ENCODE results near the gene DENND5A. TPM values are rescaled to one million over a fixed set of nuclear protein-coding genes. Genes with fewer than 3 reads are reported as not detected.

The DENND5A gene
- 15.5 TPM for total RNA-seq

DNA sequence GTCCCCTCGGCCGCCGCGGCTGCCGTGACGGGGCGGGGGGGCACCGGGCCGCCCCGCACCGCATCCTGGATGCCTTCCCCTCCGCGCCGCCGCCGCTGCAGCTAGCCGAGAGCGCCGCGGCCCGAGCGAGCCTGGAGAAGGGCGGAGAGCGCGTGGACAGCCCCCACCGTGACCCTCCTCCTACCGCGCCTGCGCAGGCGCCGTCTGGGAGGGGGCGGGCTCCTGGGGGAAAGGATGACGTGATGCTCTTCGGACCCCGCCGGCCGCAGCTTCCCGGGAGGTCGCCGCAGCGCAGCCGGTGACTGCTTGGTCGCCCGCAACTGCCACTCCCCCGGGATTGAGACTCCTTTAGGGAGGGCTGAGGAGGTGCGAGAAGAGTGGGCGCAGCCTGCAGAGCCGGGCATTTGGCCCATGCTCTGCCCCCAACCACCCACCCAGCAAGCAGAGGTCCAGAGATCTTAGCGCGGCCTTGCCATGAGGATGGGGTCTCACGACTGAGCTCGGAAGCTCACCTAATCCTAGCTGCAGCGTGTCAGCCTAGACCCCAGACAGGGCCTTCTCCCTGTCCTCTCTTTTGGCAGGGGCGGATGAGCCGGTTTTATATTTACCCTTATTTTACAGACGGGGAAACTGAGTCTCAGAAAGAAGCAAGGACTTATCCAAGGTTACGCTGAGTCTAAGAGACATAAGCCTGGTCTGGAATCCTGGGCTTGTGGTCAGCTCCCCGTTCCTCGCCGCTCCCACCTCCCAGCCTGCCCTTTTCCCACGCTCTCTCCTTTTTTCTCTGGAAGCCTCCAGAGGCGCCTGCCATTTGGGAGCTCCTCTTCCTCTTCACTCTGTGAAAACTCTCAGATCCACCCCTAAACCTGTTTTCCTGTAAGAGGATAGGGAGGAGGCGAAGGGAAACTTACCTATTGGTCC, at the start of gene DENND5A:
Gene DENND5A, minus strand, starts transcription at position 140 of the 921 bp plus-strand sequence. CDS start 281 bp downstream, outside the sequence.
- ATAC-seq (peak; percentile 93), DNase-seq (ENCODE audit: low spot score) (peak; percentile 90)

DNA sequence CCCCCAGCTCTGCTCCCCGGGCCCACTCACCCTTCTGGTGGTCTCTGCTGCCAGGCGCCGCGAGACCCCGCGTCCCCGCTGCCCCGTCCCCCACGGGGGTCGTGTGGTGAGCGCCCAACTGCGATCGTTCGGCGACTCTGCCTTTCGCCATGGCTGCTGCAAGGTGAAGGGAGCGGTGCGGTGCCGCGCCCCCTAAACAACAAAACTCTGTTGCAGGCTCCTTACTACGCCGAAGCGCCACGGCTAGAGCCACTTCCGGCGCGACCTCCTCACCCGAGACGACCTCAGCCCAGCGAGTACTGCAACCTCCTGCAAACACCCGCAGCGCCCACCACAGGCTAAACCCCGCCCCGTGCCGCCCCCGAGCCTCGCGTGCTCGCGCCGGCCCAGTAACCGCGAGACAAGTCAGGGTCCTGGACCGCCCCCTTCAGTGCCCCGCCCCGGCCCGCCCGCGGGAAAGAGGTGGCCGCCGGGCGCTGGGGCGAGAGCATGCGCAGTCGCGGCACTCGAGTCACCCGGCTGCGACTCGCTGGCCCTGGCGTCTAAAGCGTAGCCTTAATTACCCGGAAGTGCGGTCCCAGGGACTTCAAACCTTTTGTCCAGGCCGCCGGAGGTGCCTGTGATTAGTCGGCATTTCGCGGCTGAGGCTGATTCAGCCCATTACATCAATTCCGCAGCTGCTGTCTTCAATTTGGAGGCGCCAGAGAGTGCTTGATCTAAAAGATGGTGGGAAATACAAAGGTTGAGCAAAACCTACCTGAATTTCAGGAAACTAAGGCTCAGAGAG, 49.3 kb upstream of the DENND5A start, which contains the start of gene TMEM41B:
Gene TMEM41B, minus strand, starts transcription at position 303 of the 787 bp plus-strand sequence. Its CDS starts 152 bp downstream, at position 151.
- ATAC-seq, result peak; percentile 97
- DNase-seq (ENCODE audit: low spot score), result peak; percentile 99

DNA sequence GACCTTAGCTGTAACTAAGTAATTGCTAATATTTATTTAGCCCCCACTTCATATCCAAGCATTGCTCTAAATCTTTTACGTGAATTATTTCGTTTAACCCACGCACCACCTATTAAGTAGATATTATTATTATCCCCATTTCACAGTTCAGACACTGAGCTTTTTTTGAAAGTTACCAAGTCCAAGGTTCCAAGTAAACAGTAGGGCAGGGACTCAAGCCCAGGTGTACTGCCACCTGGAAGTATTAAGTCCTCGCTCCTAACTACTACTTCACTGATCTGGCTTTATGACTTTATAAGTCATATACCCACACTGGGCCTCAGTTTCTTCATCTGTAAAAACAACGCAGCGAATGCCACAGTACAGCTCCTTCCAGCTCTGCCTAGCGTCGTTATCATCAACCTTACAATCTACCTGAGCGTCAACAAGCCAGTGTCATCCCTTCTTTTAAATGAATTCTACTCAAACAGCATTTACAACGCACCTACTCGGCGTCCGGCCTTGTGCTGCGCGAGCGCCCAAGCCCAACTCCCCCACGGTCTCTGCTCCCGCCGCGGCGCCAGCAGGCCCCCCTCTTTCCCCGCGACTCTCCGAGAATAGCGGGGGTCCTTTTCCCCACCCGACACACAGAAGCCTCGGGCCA, 48.6 kb upstream of the DENND5A start:
- peak; percentile 50 for ATAC-seq
- DNase-seq (ENCODE audit: low spot score), result no peak

DNA sequence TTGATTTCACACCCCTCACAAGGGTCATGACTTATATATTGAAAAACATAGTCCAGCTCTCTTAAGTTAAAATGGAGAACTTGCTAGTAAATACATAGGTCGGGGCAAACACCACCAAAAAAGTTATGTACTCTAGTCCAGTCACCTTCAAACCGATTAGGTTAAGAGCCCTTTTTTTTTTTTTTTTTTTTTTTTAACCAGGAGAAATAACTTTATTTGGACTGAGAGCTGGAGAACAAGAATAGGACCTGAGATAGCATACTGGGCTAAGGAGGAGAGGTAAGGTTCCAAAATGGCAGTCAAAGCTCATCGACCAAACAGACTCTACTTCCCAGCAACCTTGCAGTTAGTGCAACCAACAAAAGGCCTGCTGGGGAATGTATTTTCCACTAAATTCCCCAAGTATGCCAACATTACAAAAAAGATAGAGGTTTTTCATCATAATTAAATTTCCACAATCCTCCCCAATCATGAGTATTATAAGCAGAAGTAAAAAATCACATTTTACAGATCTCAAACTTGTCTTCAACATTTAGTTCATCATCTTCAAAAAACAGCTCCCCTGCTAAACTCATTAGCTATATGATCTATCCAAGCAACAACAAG, 45.4 kb upstream of the DENND5A start:
- DNase-seq (ENCODE audit: low spot score) (no peak), ATAC-seq (no peak)

DNA sequence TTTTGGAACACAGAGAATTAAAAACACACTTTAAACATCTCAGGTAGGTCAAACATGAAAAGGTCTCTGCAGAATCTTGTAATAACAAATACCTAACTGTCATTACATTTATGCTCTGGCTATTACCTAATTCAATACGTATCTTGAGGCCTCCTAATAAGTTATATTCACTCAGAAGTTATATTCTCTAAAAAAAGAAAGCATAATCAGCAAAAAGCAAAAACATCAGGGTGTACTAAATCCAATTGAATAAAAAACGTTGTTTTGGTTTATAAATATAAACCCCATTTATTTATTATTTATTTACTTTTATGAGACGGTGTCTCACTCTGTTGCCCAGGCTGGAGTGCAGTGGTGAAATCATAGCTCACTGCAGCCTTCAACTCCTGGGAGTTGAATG, 39.0 kb upstream of the DENND5A start:
- DNase-seq (ENCODE audit: low spot score), result no peak
- no peak for ATAC-seq

DNA sequence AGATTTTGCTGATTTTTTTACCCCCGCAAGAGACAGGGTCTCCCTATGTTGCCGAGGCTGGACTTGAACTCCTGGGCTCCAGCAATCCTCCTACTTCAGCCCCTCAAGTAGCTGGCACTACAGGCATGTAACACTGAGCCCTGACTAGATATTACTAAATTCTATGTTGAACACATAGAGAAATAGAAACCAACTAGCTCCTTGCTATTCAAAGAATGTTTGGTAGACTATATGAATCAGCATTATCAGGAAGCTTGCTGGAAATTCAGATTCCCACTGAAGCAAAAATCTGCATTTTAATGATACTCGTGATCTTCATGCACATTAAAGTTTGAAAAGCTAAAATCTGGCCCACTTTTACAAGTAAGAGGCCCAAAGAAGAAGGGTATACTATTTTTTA, 37.3 kb upstream of the DENND5A start:
- DNase-seq (ENCODE audit: low spot score) (no peak), ATAC-seq (no peak)

DNA sequence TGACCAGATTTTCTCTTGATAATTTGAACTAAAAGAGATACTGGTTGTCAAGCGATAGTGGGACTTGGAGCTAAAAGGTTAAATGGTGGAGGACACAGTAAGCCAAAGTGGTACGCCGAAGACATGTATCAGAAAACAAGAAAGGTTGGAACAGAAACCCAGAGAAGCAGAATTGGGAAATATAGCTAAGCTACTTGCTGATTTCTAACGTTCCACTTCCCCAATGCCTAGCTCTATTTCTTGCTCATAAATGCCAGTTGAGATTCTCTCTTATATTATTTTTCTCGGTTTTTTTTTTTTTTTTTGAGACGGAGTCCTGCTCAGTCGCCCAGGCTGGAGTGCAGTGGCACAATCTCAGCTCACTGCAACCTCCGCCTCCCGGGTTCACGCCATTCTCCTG, 36.6 kb upstream of the DENND5A start:
- ATAC-seq, result no peak
- DNase-seq (ENCODE audit: low spot score), result no peak

DNA sequence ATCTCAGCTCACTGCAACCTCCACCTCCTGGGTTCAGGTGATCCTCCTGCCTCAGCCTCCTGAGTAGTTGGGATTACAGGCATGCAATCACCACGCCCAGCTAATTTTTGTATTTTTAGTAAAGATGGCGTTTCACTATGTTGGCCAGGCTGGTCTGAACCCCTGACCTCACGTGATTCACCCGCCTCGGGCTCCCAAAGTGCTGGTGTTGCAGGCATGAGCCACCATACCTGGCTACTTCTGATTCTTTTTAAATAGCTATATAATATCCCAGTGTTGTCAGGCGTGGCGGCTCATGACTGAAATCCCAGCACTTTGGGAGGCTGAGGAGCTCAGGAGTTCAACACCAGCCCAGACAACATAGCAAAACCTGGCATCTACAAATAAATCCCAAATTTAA, 28.5 kb upstream of the DENND5A start:
- ATAC-seq, result no peak
- DNase-seq (ENCODE audit: low spot score), result no peak

DNA sequence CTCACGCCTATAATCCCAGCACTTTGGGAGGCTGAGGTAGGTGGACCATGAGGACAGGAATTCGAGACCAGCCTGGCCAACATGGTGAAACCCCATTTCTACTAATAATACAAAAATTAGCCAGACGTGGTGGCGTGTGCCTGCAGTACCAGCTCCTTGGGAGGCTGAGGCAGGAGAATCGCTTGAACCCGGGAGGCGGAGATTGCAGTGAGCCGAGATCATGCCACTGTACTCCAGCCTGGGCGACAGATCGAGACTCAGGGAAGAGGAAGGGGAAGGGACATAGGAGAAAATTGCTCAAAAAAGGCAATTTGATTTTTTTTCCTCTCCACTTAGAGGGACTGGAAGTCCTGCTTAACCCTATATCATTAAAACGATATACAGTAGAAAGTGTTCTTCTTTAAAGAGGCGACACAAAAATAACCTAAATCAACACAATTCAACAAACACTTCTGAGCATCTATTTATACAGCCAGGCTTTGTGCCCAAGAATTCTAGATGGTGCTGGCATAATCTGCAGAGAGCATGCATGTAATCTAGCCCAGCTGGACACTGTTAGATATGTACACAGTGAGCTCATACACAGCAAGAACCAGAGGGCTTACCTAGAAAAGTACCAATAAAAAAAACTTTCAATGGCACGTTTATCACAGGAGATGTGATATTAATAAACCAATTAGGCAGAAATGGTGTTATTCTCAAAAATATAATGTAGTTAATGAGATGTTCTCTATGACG, 20.9 kb upstream of the DENND5A start:
- ATAC-seq (no peak), DNase-seq (ENCODE audit: low spot score) (no peak)

DNA sequence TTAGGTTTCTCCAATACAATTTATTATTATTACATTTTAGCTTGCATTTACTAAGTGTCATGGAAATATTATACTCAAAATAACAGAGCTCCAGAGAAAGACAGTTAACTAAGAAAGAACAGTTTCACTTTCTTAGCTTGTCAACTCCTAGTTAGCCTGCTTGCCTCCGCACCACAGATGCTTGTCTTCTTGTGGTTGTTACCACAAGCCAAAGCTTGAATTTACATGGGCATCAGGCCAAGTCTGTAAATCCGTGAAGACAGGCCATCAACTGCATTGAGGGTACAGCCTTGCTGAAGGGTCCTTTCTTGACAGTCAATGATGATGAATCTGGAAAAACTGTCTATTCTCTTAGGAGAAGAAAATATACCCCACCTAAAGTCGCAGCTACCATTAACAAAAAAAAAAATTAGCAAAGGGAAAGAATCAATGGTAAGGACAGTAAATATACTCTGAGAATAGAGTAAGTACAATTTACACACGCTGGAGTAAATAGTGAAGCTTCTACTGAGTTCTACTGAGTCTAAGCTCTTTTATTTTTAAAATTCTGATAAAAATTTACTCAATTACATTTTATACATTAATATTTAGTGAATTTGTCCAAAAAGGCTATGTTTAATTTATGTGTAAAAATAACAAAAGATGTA, 15.6 kb upstream of the DENND5A start:
- ATAC-seq (no peak), DNase-seq (ENCODE audit: low spot score) (no peak)

DNA sequence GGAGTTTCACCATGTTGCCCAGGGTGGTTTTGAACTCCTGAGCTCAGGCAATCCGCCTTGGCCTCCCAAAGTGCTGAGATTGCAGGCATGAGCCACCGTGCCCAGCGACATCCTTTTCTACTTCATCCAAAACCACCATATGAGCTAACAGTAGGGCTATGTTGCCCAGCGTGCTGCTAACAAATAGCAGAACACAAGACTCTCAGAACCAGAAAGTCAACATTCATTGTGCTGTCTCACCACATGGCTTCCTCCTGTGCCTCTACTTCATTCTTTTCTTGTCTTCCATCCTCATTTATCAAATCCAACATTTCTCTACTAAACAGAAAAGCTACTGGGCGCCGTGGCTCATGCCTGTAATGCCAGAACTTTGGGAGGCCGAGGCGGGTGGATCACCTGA, 12.0 kb upstream of the DENND5A start:
- no peak for DNase-seq (ENCODE audit: low spot score)
- no peak for ATAC-seq

DNA sequence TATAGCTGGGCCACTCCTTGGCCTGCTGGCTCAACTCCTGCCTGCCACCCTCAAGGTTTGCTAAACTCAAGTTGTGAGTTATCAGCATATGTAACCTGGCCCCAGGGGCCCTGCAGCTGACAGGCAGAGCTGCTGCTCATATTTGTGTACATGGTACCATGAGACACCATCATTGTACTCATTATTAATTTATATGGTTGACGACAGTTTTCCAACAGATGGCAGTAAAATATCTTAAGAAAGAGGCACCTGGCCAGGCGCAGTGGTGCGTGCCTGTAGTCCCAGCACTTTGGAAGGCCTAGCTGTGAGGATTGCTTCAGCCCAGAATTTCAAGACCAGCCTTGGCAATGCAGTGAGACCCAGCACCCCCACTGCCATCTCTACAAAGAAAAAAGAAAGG, 11.4 kb upstream of the DENND5A start:
- DNase-seq (ENCODE audit: low spot score) (no peak), ATAC-seq (no peak)

DNA sequence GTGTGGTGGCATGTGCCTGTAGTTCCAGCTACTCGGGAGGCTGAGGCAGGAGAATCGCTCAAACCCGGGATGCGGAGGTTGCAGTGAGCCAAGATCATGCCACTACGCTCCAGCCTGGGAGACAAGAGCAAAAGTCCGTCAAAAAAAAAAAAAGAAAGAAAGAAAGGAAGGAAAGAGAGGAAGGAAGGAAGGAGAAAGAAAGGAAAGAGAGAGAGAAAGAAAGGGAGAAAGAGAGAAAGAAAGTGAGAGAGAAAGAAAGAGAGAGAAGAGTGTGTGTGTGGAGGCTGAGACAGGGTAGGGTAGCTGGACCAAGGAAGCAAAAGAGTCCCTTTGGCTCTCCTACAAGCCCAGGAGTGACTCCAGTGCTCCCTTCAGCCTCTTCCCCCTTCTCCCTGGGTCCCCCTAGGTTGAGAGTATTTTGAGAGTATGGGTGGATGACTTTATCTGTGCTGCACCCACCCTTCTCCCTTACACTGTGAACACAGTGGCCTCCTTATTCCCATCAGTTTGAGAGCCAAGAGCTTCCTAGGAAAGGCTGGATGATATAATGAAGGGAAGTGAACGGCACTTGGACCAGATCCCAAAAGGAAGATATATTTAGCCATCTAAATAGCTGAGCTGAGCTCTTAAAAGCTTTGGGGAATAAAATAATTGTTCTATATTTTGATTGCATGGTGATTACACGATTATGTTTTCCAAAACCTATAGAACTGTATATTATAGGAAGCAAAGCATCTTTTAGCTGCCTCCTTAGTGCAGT, 9.5 kb upstream of the DENND5A start:
- DNase-seq (ENCODE audit: low spot score) (no peak), ATAC-seq (peak; percentile 12)

DNA sequence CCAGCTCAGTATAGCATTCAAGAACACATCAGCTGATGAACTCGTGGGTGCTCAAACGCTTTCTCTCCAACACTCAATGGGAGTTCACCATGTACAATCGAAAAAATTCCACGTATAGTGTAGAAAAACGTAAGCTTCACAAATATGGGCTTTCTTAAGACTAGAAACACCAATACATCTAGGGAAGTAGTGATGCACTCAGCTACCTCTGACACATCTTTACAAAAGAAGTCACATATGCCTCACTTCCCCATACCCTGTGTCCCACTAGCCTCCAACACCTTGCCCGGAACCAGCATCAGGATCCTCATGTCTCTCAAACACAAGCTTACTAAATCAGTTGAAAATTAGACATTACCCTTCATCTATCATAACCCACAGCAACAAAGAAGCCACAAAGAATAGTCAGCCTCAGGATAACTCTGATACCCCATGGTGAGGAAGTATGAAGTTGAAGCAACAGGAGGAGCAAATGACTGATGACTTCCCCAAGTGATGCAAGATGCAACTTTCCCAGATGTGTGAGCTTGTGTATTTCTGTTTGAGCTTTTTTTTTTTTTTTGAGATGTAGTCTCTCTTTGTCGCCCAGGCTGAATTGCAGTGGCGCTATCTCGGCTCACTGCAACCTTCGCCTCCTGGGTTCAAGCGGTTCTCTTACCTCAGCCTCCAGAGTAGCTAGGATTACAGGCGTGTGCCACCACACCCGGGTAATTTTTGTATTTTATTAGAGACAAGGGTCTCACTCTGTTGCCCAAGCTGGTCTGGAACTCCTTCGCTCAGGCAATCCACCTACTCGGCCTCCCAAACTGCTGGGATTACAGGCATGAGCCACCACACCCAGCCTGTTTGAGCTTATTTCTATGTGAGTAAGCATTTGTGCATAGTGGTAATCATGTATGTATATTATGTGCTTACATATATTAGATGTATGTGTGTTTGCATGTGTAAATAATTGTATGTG, 8.5 kb upstream of the DENND5A start:
- ATAC-seq, result no peak

DNA sequence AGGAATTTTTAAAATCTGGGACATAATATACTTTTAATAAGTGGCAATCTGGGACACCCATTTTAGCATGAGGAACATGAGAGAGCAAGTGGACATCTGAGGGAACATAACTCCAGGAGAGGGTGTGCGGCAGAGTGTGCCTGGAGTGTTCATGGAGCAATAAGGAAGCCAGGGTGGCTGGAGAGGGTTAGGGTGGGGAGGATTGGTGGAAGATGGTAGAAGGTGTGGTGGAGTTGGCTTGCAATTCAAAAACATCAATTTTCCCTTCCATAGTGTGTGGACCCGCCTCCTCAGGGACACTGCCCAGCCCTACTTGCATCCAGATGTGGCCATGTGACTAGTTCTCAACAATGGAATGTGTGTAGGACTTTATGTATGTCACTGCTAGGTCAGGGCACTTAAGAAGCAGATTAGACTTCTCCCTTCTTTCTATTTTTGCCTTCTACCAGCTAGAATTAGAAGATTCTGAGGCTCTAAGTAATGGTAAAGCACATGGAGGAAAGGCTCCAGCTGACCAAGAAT, 4.4 kb upstream of the DENND5A start:
- no peak for DNase-seq (ENCODE audit: low spot score)
- ATAC-seq, result no peak

More for the DNA sequence above, 8.5 kb upstream of the DENND5A start:
- no peak for DNase-seq (ENCODE audit: low spot score)

DNA sequence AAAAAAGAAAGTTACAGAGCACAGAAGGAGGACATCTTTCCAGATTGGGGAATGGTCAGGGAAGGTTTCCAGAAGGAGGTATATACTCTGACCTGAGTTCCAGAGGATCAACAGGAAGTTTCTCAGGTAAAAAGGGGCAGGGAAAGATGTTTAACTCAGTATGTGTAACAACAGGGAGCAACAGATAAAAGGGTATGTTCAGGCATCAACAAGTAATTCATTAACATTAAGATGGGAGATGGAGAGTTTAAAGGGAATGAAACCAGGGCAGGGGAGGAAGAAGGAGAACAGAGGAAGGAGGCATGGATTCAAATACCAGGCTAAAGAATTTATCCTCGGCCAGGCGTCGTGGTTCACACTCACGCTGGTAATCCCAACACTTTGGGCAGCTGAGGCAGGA, 2.5 kb upstream of the DENND5A start:
- ATAC-seq (no peak), DNase-seq (ENCODE audit: low spot score) (no peak)

DNA sequence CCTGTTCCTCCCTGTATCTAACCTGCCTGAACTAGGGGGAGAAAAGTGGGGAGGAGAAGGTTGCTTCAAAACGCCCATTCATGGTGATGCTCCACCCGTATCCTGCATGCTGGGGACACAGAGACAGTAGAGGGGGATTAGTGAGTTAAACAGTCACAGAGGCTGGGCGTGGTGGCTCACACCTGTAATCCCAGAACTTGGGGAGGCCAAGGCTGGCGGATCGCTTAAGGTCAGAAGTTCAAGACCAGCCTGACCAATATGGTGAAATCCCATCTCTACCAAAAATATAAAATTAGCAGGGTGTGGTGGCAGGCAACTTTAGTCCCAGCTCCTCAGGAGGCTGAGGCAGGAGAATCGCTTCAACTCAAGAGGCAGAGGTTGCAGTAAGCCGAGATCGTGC, 1.8 kb upstream of the DENND5A start:
- DNase-seq (ENCODE audit: low spot score) (no peak), ATAC-seq (no peak)

All from left lobe of liver (tissue), 2 donors.